Activated T-cell treated with anti-CD3 and anti-CD28 coated beads, Interleukin-2, amount 50 U/mL, for 1 hour (primary cell): ENCODE measurements around the gene MAPRE2.
"Not testable (repeated sequence)": the region's sequence is repeated elsewhere in the genome, so short reads cannot be mapped to it uniquely, and the experiment has no call there.

Source experiments
- DNase-seq: peaks from one replicate; pipeline ENCODE4 v3.0.0-alpha.2; 2020

Gene MAPRE2

DNA sequence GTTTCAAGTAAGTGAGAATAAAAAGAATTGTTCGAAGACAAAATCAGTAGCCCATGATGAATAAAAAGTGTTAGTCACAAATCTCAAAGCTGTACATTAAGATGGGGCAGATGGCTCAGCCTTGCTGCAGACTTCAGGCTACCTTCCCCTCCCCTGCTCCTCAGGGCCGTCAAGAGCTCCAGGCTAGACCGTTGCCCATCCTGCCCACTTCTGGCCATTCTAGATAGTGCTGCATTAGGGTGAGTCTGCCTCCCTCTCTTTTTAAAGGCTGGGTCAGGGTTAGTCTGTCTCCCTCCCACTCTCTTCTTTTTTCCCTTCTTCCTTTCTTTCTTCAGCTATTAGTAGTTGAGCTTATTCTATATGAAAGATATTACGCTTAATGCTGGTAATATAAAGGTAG lies 86.0 kb downstream of the MAPRE2 start:
- DNase-seq, result no peak

DNA sequence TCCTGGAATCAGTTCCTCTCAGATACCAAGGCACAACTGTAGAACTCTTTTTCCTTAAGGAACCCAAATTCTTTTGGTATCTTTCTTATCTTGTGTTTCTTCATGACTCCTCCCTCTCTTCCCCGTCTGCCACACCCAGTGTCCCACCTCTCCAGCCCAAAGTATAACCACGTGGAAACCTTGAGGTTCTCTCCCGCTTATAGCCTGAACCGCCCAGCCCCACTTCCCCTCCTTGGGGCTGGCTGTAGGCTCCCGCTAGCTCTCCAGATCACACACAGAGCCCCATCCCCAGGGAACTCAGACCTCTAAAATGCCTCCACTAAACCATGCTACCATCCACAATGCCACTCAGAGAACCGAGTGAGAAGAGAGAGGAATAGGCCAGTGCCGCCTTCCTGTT lies 87.5 kb downstream of the MAPRE2 start:
- DNase-seq, result no peak

DNA sequence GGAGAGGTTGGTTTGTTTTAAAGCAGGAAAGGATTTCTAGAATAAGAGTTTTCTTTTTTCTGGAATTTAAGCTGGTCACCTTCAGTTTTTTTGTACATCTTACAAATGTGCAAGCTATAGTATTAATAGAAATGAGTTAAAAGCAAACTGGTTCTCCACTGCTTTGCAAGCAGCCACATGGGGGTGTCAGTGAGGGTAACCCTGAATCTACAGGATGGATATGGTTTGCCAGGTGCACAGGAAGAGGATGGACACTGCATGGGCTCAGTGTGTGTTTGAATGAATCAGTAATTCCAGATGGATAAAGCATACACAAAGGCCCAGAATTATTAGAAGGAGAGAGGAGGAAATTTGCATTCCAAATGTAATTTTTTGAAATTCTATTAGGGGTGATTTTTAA lies 89.0 kb downstream of the MAPRE2 start:
- DNase-seq, result no peak

DNA sequence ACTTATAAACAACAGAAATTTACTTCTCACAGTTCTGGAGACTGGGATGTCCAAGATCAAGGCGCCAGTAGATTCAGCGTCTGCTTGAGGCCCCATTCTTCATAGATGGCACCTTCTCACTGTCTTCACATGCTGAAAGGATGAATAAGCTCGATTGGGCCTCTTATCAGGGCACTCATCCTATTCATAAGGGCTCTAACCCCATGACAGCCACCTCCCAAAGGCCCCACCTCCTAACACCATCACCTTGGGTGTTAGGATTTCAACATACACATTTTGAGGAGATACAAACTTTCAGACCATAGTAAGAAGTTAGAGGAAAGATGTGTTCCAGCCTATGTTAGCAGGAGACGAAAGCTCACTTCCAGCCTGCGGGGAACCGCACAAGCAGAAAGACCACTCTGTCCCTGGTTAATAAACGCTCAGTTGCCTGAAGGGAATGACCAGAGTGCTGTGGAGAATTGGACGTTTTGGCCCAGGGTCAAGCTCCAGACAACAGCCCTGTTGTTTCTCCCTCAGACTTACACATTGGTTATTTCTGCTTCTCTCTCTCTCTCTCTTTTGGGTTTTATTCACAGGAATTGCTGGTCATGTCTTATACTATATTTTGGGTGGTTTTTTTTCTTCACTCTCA lies 90.3 kb downstream of the MAPRE2 start:
- no peak for DNase-seq

DNA sequence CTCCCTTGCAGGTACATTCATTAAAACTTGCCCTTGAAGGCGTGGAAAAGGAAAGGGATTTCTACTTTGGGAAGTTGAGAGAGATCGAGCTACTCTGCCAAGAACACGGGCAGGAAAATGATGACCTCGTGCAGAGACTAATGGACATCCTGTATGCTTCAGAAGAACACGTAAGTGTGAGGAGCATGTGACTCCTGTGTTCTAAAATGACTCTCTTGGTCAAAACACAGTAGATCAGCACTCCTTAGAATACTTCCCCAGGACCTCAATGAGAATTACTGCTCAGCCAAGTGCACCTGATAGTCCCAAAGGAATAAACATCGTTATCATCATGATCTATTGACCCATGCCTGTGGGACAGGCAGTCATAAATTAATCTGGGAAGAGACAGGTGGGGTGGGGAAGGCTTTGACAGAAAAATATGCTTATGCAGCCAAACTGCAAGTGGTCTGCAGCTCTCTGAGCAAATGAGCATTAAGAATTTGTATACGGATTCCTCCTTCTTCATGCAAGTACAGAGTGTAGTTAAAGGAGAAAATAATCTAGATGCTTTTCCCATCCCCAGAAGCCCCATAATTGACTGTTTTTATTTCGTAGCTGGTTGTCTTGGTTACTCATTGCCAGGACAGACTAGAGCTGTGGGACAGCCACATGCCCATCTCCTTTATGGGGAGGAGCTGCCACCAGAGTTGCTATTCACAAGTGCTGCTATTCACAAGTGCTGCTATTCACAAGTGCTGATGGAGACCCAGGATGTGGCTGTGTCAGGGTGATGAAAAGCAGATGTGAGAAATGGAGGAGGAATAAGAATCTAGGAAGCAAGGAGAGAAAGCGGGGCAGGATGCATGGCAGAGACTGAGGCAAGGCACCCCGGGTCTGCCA lies 91.0 kb downstream of the MAPRE2 start:
- no peak for DNase-seq

DNA sequence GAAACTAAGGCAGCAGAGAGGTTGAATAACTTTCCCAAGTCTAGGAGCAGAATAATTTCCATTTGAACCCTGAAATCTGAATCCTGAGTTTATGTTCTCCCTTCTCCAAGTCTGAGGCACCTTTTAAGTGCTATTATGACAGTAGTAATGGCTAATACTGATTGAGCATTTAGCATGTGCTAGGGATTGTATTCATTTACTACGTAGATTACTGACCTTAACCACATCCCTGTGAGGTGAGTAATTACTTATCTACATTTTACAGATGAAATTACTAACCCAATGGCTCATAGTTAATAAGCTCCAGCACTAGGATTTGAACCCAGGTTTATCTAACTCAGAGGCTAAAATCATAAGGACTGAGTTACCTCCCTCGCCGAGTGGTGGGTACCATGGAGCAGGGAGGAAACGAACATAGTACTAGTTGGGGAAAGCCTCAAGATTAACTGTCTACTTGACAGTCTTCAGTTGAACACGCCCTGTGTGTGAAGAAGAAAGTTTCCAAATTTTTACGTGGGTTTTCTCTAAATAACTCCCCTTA lies 93.0 kb downstream of the MAPRE2 start:
- DNase-seq, result no peak

DNA sequence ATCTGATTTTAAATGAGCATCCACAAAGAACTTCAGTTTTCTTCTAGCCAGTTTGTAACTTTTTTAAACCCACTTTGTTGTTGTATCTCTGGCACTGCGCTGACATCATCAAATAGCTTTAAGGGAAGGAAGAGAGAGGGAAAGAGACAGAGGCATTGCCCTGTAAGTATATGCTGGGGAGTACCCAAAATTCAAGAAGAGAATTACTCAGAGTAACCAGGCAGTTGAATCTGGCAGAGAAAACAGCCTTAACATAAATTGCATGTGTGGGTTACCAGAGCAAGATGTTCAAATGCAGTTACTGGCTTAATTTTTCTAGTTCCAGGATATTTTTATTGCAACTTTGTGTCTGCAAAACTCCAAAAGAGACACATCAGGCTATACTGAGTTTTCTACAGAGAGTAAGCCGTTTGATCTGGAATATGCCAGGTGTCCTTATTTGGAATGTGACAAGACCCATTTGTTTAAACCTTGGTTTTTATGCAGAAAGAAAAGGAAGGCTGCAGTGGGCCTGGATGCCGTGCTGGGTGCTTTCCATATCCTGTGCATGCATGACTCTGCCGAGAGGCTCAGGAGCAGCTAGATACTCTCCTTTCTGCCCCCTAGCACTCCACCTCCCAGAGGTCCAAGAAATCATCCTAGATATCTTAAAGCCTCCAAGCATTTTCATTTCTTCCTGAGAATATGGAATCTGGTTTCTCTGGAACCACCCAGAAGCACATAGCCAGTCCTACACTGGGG lies 93.7 kb downstream of the MAPRE2 start:
- DNase-seq, result no peak

DNA sequence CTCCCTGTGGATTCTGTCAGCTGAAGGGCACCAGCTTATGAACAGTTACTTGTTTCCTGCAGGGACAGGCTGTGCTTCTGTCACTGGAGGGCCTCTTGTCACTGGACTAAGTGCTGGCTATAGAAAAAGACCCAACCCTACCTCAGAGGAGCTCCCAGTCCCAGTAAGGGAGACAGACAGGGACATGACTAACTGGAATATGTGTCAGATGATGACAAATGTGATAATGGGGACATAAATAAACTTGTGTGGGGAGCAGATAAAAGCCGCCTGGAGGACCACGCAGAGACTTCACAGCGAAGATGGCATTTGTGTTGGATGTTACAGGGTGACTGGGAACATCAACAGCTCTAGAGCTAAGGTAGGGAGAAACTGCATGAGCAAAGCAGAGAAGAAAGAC lies 95.0 kb downstream of the MAPRE2 start:
- no peak for DNase-seq

DNA sequence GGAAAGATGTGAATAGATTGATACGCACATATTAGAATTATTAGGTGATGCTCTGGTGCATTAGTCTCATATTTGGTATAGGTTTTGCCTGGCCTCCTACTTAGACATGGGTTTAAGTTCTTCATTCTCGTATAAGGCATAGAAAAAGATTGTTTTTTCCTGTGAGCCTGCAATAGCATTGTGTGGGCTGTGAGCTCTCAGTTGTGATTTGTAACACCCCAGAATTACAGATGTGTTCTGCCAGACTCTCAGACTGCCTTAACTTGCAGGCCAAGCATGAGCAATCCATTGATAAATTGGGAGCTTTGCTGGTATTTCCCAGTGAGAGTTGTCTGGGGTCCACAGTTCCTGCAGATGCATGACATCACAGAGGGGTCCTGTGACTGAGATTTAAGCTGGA lies 95.7 kb downstream of the MAPRE2 start:
- DNase-seq, result no peak

DNA sequence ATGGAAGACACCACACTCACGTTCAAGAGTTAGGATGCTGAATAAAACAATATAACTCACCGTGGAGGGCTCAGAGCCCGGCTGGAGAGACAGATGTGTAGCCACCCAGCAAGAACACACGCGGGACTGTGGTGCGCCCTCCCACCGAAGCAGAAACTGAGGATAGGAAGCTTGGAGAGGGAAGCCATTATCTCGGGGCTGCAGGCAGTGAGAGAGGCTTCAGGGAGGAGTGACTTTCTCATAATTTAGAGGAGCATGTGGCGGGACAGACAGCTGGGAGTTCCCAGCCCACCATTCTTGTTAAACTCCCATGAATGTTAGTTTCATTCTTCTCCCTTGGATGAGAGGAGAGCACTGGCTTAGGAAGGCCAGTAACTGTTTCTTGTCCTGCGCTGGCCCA lies 96.4 kb downstream of the MAPRE2 start:
- no peak for DNase-seq

DNA sequence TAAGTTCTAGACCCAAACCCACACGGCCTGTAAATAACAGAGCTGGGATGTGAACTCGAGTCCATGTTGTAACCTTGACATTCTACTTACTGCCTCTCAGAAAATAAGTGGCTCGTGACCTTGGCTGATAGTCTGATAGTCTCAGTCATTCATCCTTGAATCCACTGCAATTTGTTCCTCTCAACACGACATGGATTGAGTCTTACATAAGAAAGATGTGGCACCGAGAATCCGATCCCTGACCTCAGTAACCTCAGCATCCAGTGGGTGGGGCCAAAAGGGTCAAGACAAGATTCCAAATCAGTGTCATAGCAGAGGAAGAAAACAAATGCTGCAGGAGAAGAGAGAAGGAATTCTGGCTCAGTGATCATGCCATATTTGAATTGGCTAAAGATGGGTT lies 97.6 kb downstream of the MAPRE2 start:
- no peak for DNase-seq

DNA sequence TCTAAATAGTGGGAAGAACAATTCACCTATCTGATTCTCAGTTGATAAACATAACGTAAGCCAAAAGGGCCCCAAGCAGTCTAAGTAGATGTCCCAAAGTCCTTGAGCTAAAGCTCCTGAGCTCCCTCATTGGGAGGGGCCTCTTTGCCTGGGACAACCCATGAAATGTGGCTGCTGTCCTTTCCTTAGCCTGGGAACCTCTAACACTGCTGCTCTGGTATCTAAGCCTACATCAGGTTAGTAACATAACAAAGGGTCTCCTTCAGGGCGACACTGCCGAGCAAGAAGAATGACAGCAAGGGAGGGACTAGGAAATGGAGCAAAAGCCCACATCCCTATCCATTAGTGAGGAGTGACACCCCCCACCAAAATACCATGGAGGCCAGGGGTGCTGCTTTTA lies 98.3 kb downstream of the MAPRE2 start:
- no peak for DNase-seq

DNA sequence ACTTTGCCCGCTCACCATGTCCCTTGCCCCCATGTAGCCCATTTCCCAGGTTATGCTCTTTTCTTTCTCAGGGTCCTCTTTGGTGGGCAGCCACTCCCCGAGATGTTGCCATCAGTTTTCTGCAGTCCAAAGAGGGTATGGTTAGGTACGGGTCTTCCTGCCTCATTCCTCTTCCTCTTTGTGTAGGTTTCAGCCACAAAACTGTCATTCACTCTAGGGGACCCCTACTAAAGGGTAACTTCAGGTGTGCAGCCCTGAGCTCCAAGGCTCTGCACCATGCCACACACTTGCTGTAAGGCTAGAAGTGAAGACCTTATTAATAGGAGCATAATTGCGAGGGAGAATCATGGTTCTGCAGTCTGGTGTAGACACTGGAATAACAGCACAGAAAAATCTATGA lies 99.9 kb downstream of the MAPRE2 start:
- DNase-seq, result no peak

DNA sequence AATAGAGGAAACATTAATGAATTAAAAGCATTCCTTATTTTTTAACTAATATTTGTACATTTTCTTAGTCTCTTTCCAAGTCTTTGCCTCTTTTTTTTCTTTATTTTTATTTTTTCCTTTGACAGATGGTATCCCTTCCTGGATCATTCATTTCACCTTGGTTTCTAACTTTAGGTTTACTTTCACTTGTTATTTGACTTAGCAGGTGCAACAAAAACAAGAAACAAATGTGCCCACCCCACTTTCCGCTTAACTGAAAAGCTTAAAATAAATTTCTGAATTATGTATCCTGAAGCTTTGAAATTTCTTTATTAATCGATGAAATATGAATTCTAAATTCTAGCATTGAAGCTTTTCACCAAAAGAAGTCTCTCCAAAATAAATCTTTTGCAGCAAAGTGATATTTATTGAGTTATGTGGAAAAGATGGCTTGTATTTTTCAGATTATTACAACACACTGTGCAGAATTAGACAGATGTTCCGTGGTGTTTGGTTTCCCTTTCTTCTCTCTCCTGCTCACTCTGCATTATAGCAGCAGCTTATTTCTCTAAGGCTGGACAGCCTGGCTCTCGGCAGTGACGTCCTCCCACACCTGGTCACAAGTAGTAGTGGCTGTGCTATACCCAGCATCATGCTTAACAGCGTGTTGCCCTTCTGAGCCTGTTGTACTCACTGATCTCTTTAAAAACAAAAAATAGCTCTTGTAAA lies 100.5 kb downstream of the MAPRE2 start:
- DNase-seq, result no peak

DNA sequence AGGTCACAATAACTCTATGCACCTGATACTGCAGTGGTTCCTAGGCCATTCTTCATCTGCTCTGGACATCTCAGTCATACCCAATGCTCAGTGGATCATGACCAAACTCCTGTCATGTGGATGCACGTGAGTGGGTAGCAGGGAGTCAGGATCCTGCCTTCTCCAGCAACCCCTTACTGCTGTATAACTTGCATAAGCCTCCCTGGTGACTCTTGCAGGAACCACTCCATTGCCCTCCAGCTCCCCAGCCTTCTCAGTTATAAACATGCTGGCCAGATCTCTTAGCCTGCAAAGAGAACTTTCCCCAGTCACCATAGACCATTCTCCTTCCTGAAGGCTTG lies 101.0 kb downstream of the MAPRE2 start:
- DNase-seq, result no peak

DNA sequence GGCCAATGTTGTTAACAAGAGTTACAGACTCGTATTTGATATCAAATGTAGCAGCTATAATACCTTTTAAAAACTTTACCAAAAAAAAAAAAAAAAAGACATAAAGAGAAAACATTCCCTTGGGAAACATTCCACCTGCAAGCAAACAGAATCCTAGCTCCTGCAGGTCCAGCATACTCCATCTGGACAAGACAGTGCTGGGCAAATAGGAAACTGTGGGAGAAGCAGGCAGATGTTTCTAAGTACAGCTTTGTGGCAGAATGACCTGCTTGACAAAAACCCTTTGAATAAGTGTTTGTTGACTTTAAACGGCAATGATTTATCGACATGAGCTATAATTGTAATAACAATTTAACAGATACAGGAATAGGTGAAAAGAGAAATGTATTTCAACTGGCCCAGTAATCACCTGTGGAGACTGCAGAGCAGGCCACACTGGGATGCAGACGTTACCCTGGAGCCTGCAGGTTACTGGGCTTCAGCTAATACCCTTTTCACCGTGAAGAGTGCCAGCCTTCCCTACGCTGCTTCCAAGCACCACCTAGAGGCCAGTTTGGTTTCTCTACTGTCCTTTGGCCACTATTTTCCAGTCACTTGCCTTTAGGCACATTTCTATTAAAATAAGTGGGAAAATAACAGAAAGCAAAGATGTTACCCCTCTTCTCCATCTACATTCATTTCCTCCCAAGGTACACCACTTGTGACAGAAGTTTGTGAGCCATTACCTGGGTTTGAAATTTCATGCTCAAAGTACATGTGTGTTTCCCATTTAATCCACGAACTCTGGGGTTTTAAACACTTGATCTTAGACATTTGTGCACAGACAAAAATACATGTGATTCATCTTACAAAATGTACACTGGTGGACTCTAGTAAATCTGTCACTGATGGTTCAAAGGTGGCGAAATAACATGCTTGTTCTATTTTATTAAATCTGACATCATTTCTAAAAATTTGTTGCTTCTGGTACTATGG lies 102.7 kb downstream of the MAPRE2 start:
- DNase-seq, result no peak

DNA sequence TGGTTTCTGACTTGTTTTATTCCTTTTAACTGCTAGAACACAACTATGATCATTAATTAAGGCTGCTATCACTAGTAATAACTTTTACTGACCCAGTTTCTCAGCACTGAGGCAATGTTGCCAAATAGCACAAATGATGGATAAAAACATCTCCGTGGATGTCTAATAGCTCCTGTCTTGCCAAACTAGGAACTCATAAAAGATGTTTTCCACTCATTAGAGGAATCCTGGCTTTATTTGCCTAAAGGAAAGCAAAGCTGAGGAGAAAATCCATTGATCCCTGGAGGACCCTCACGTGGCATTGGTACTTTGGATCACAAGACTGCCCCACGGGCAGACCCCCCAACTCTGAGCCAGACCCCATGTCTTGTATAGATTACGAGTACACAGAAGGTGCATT lies 103.5 kb downstream of the MAPRE2 start:
- DNase-seq, result no peak

DNA sequence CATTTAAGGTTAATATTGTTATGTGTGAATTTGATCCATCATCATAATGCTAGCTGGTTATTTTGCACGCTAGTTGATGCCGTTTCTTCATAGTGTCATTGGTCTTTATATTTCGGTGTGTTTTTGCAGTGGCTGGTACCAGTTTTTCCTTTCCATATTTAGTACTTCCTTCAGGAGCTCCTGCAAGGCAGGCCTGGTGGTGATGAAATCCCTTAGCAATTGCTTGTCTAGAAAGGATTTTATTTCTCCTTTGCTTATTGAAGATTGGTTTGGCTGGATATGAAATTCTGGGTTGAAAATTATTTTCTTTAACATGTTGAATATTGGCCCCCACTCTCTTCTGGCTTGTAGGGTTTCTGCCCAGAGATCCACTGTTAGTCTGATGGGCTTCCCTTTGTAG lies 109.0 kb downstream of the MAPRE2 start:
- DNase-seq, result not testable (repeated sequence)

DNA sequence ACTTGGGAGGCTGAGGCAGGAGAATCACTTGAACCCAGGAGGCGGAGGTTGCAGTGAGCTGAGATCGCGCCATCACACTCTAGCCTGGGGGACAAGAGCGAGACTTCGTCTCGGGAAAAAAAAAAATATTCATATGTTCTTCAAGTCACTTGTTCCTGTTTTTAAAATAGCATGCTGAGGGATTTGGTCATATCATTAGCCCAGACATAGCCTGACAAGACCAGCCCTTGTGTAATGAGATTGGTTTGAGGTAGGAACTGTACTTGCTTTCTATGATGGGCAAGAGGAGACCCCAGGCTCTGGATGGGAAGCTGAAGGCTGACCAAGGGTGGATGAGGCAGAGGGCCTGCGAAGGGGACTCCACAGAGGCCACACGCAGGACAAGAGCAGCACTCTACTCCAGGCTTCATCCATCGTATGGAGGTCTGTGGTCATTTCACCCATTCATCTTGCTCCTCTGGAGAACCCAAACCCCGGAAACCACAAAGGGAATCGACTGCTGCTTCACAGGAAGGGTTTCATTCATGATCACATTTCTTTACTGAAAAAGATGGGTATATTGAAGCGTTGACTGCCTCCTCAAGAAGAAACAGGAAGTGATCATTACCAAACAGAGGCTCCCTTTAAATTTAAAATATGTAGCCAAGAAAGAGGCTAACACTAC lies 112.5 kb downstream of the MAPRE2 start:
- DNase-seq, result no peak

DNA sequence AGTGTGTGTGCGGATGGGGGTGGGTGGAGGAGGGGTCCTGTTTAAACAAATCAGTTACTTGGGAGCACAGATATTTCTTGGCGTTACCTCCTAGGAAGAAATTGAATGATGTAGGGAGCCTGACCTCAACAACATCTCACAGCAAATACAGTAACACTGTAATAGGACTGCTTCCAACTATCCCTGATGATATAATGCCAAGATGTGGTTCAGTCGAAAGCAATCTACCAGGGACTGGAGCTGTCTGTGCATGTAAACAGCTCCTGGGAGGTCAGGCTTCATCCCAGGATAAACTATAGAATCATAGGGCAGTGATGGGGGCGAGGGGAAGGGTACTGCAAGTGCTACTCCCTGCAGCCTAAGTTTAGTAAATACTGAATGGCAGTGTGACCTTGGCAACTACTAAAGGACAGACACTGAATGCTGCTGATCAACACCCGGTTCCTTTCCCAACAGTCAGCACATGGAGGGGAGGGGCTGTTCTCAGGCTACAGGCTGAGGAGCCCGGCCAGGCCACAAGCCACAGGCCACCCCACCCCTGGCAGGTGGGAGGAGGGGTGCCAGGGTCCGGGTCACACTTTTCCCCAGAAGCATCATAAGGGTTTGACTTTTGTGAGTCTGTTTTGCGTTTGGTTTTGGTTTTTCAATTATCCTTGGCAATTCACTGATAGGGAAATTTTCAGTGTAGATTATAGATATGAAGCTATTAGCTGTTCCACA lies 114.3 kb downstream of the MAPRE2 start:
- DNase-seq, result no peak

DNA sequence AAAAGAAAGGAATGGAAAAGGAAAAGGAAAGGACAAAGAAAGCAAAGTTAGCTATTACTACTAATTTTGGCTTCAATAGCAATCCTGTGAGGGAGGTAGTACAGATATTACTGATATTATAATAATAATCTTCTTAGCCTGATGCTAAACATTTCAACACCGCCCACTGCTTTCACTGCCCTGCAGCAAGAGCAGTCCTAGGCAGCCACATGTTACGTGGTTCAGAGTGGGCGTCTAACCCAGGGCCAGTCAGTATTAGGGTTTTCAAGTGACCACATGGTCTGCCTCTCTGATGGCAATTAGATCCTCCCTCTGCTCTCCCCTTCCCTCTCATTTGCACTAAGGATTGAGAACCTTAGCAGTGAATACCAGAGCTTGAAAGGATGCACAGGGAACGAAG lies 116.0 kb downstream of the MAPRE2 start:
- DNase-seq, result no peak
